HG02571 (cell line): ENCODE measurements around the gene IGFBP6.
"Not testable (repeated sequence)": the region's sequence is repeated elsewhere in the genome, so short reads cannot be mapped to it uniquely, and the experiment has no call there.

Experiments
- ATAC-seq: cut with Tn5 transposase; IDR thresholded peaks from one replicate; pipeline ENCODE4 v1.9.1; 2021; ENCODE audit warnings: mild to moderate bottlenecking, moderate library complexity; ENCODE audit not compliant: unreplicated experiment

IGFBP6 gene

GRCh38 chr12:53094796-53095595 lies 2.5 kb upstream of the IGFBP6 start:
- ATAC-seq, result not testable (repeated sequence)

GRCh38 chr12:53095596-53095895 lies 1.9 kb upstream of the IGFBP6 start:
- ATAC-seq, result not testable (repeated sequence)

GRCh38 chr12:53096089-53096741 lies 1.3 kb upstream of the IGFBP6 start:
- no peak for ATAC-seq

- no peak for ATAC-seq
Measured at GRCh38 chr12:53096759-53097158, 708 bp upstream of the IGFBP6 start.

- ATAC-seq, result no peak
Measured at GRCh38 chr12:53097207-53097563, 282 bp upstream of the IGFBP6 start.

GRCh38 chr12:53098354-53098981 lies 1.0 kb downstream of the IGFBP6 start:
- ATAC-seq, result no peak

- ATAC-seq, result no peak
Measured at GRCh38 chr12:53099071-53099882, 1.8 kb downstream of the IGFBP6 start.

GRCh38 chr12:53100466-53101151 lies 3.1 kb downstream of the IGFBP6 start:
- ATAC-seq, result no peak

GRCh38 chr12:53101266-53101665 lies 3.8 kb downstream of the IGFBP6 start:
- ATAC-seq, result no peak

GRCh38 chr12:53101931-53102781 lies 4.7 kb downstream of the IGFBP6 start:
- ATAC-seq, result no peak

- no peak for ATAC-seq
Measured at GRCh38 chr12:53102883-53103807, 5.7 kb downstream of the IGFBP6 start, which contains the start of gene SOAT2. SOAT2 (plus strand) TSS chr12:53103486; CDS start chr12:53103578, 92 bp downstream.

- ATAC-seq, result no peak
Measured at GRCh38 chr12:53103860-53104305, 6.4 kb downstream of the IGFBP6 start.

- ATAC-seq, result no peak
Measured at GRCh38 chr12:53105256-53105655, 7.8 kb downstream of the IGFBP6 start.

GRCh38 chr12:53105712-53106439 lies 8.4 kb downstream of the IGFBP6 start:
- no peak for ATAC-seq

- ATAC-seq, result no peak
Measured at GRCh38 chr12:53107122-53107521, 9.7 kb downstream of the IGFBP6 start.

GRCh38 chr12:53112431-53112830 lies 15.0 kb downstream of the IGFBP6 start:
- ATAC-seq, result not testable (repeated sequence)

GRCh38 chr12:53113136-53113705 lies 15.8 kb downstream of the IGFBP6 start:
- ATAC-seq, result no peak

GRCh38 chr12:53113951-53114350 lies 16.5 kb downstream of the IGFBP6 start:
- ATAC-seq, result no peak
